ENCODE results near the gene LDLRAD4. TPM values are rescaled to one million over a fixed set of nuclear protein-coding genes. Genes with fewer than 3 reads are reported as not detected.

Gene LDLRAD4
- total and polyA plus RNA-seq, 8 donors, result 2.0 to 47.9 (median 9.0) TPM

DNA sequence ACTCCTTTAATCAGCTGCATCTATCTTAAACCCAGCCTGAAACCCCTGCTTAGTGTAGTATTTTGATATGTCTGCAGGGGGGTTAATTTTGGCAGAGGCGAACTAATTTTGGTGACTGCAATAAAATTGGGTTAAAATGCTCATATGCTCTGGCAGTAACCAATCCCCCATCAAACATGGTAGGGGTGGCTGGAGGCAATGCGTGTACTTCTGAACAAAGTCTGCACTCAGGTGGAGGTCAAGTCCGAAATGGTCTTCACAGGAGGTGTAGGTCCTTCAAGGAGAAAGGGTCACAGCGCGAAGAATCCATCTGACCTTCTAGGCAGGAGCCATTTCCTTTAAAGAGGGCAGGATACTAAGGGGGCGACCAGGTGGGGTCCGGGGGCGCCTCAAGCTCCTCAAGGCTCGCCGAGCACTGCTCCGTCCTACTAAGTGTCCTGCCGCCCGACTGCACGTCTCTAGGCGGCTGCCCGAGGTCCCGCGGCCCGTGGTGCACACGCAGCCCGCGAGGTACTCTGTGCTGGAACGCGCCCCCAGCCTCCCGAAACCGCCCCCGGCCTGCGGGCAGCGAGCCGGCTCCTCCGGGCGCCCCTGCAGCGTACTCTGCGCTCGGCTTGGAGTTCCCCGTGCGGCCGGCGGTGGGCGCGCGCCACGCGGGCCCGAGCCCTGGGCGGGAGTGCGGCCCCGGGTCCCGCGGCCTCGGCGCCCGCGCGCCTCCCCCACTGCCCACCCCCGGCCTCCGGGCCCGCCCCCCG, 1.7 kb upstream of the LDLRAD4 start:
- 3 to 16% (median 5%) methylated on average over 14 to 58 of the region's 59 CpGs for WGBS, 5 donors

GRCh38 chr18:13217466-13217961, 1.0 kb upstream of the LDLRAD4 start:
- no peaks in the 10 kb centered on the region for H3K9me3 ChIP-seq
- TF ChIP-seq EP300 (IDR thresholded peaks at IDR 0.05) (no peak), POLR2A (IDR thresholded peaks at IDR 0.05) (no peak), POLR2AphosphoS5 (IDR thresholded peaks at IDR 0.05) (no peak)
- TF ChIP-seq, protein P1, sequence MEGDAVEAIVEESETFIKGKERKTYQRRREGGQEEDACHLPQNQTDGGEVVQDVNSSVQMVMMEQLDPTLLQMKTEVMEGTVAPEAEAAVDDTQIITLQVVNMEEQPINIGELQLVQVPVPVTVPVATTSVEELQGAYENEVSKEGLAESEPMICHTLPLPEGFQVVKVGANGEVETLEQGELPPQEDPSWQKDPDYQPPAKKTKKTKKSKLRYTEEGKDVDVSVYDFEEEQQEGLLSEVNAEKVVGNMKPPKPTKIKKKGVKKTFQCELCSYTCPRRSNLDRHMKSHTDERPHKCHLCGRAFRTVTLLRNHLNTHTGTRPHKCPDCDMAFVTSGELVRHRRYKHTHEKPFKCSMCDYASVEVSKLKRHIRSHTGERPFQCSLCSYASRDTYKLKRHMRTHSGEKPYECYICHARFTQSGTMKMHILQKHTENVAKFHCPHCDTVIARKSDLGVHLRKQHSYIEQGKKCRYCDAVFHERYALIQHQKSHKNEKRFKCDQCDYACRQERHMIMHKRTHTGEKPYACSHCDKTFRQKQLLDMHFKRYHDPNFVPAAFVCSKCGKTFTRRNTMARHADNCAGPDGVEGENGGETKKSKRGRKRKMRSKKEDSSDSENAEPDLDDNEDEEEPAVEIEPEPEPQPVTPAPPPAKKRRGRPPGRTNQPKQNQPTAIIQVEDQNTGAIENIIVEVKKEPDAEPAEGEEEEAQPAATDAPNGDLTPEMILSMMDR (IDR thresholded peaks at IDR 0.05), result peak in 1 of 7 experiments; percentile 5
- intact Hi-C loops (cut with DNase I; ENCODE audit: low total_unique reads), result loop anchor here (10.0 kb wide), 2 partner anchors 167 to 307 kb away; no protein-coding TSS in a partner anchor
- H3K27ac ChIP-seq, result peak overlapping the region; percentile 68 to 87 (median 81)
- H3K36me3 ChIP-seq, result no peaks in the 10 kb centered on the region
- H3K27me3 ChIP-seq, result peaks cover 0 to 41% (median 11%) of the 10 kb centered on the region in 3 donors
- DNase-seq, result peak; percentile 58 to 78
- peaks cover 30 to 62% (median 61%) of the 10 kb centered on the region in 4 donors for H3K4me1 ChIP-seq
- H3K4me3 ChIP-seq, result peak overlapping the region; percentile 61 to 92 (median 86)
- 0 to 1% (median 0%) methylated on average over 11 to 62 of the region's 64 CpGs; no CpG with 5 or more reads in 1 of the 5 donors for WGBS, 5 donors

More for the DNA sequence above, 1.7 kb upstream of the LDLRAD4 start:
- H3K9me3 ChIP-seq, result no peaks in the 10 kb centered on the region
- H3K27me3 ChIP-seq, result peaks cover 0 to 41% (median 11%) of the 10 kb centered on the region in 3 donors
- no peaks in the 10 kb centered on the region for H3K36me3 ChIP-seq
- peak overlapping the region; percentile 61 to 92 (median 86) for H3K4me3 ChIP-seq
- peaks cover 26 to 56% (median 55%) of the 10 kb centered on the region in 4 donors for H3K4me1 ChIP-seq
- intact Hi-C loops (cut with DNase I; ENCODE audit: low total_unique reads), result loop anchor here (10.0 kb wide), 2 partner anchors 168 to 308 kb away; no protein-coding TSS in a partner anchor
- TF ChIP-seq, protein P1 (IDR thresholded peaks at IDR 0.05), result peak in 1 of 7 experiments; percentile 49
- no peak for TF ChIP-seq POLR2AphosphoS5 (IDR thresholded peaks at IDR 0.05)
- H3K27ac ChIP-seq, result peak overlapping the region; percentile 68 to 87 (median 81)
- DNase-seq, result peak; percentile 46 to 83

DNA sequence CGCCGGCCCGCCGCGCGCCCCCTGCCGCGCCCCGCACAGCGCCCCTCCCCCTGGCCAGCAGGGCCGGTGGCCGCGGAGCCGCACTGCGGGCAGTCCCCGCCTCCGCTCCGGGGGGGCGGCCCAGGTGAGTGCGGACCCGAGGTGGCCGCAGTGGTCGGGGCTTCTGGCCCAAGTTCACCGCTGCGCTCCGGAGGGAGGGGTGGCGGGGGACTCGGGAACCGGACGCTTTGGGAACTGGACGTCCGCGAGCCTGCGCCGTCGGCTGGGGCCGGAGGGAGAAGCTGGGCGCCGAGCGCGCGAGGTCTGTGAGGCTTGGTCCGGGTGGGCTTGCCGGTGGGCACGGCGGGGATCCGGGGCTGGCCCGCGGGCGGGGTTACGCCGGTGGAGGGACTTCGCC, 591 bp upstream of the LDLRAD4 start:
- Histone ChIP-seq H3K9me3 (no peaks in the 10 kb centered on the region), H3K36me3 (no peaks in the 10 kb centered on the region), H3K4me3 (peak overlapping the region; percentile 61 to 92 (median 86)), H3K27me3 (peaks cover 0 to 41% (median 11%) of the 10 kb centered on the region in 3 donors), H3K27ac (peak overlapping the region; percentile 64 to 87 (median 81)), H3K4me1 (peaks cover 34 to 66% (median 65%) of the 10 kb centered on the region in 4 donors)
- WGBS, 5 donors, result 0 to 2% (median 1%) methylated on average over 26 to 51 of the region's 53 CpGs
- no peak for DNase-seq
- intact Hi-C loops (cut with DNase I; ENCODE audit: low total_unique reads), result loop anchor here (10.0 kb wide), 2 partner anchors 167 to 307 kb away; no protein-coding TSS in a partner anchor
- TF ChIP-seq POLR2AphosphoS5 (IDR thresholded peaks at IDR 0.05) (no peak), EP300 (IDR thresholded peaks at IDR 0.05) (no peak), POLR2A (IDR thresholded peaks at IDR 0.05) (no peak)
- TF ChIP-seq, protein P1 (IDR thresholded peaks at IDR 0.05), result no peak

GRCh38 chr18:13218997-13219396, 437 bp downstream of the LDLRAD4 start:
- intact Hi-C loops (cut with DNase I; ENCODE audit: low total_unique reads), result loop anchor here (10.0 kb wide), 2 partner anchors 166 to 306 kb away; no protein-coding TSS in a partner anchor
- H3K27me3 ChIP-seq, result peaks cover 0 to 41% (median 11%) of the 10 kb centered on the region in 3 donors
- 14 to 22% (median 15%) methylated on average over 15 of the region's 15 CpGs for WGBS, 5 donors
- no peaks in the 10 kb centered on the region for H3K9me3 ChIP-seq
- no peak for DNase-seq
- no peaks in the 10 kb centered on the region for H3K36me3 ChIP-seq
- peak overlapping the region; percentile 61 to 92 (median 86) for H3K4me3 ChIP-seq
- H3K4me1 ChIP-seq, result peaks cover 42 to 77% (median 76%) of the 10 kb centered on the region in 4 donors
- peak overlapping the region; percentile 64 to 87 (median 81) for H3K27ac ChIP-seq
- TF ChIP-seq EP300 (IDR thresholded peaks at IDR 0.05) (no peak), POLR2A (IDR thresholded peaks at IDR 0.05) (no peak), POLR2AphosphoS5 (IDR thresholded peaks at IDR 0.05) (no peak)
- TF ChIP-seq, protein P1 (IDR thresholded peaks at IDR 0.05), result no peak

Measured in stomach (tissue), 9 donors.